Skin epidermis (tissue), 12 donors: Measurements from ENCODE around the gene PSMC6.
A peak's percentile ranks its signal among the peaks of the same experiment; 100 is the strongest.

ENCODE experiments used
- H3K27ac ChIP-seq, 21 experiments: fragments of 200-600 bp; sonication (generic) in 11 of 21; one replicate each; pipeline ENCODE4 v1.5.0; 2020; ENCODE audit warnings: mild to moderate bottlenecking in 3 of 21, inconsistent platforms in 2 of 21, moderate library complexity in 2 of 21
- H3K4me3 ChIP-seq, 7 experiments: fragments of 200-600 bp; sonication (generic) in 2 of 7; one replicate each; pipeline ENCODE4 v1.5.0; 2020; ENCODE audit warnings: inconsistent platforms in 2 of 7, mild to moderate bottlenecking in 2 of 7, moderate library complexity in 1 of 7

The PSMC6 gene

DNA sequence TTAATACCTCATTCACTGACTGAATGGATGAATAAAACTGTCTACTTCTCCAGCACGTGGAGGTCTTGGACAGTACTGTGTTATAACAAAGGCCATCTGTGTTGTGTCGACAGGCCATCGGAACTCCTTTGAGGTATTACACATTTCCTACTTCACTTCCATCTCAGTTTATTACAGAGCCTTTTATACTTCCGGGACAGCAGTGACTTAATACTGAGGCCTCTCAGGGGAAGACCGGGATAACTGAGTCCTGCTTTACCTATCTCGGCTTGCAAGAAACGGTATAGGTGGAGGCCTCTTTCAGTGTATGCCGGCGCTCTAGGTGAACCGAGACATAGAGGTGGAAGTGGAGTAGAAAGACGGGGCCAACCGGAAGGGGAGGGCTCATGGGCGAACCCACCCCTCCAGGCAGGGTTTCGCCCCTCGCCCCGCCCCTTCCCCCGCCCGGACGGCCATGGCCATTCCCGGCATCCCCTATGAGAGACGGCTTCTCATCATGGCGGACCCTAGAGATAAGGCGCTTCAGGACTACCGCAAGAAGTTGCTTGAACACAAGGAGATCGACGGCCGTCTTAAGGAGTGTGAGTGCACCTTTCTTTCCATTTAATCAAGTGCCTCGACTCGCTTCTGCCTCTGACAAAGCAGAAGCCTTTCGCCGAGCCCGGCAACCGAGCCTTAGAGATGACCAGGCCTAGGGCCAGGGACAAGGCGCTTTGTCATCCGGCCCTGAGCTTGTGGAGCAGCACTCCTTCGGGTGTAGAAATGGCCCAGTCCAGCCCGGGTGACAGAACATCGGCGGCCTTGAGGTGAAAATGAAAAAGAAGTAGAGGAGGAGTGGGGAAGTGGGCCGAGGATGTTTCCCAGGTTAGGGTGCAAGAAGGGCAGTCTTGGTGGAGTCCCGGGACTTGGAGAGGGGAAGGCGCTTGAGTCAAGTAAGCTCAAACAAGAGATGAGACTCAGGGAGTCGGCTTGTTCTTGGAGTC is at the start of gene PSMC6:
PSMC6 (plus strand) TSS at position 477 of the 983 bp plus-strand sequence; CDS start at position 497, 20 bp downstream.
- Histone ChIP-seq H3K27ac (peak within 1 kb of the TSS; percentile 47 to 94 (median 87)), H3K4me3 (peak within 1 kb of the TSS; percentile 54 to 95 (median 78))

- Histone ChIP-seq H3K4me3 (no peak overlapping the region), H3K27ac (no peak overlapping the region)
Observed at GRCh38 chr14:52660325-52660724, 46.7 kb upstream of the PSMC6 start.

DNA sequence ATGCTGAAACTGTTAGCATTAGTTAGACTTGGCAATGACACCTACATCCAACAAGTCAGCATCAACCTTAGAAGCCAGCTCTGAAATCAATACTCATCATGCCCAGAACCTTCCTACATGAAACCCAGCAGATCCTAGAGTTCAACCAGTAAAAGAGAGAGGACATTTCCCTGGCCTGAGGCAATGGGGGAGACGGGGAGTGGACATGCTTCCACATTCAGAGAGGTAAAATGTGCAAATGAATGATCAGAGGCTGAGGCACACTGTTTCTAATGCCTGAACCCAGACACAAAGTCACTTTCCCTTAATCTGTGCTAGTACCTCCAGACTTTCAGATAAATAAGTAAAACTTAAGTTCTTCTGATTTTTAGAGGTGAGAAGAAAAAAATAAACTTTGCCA is 46.2 kb upstream of the PSMC6 start:
- H3K27ac ChIP-seq, result no peak overlapping the region
- H3K4me3 ChIP-seq, result no peak overlapping the region

DNA sequence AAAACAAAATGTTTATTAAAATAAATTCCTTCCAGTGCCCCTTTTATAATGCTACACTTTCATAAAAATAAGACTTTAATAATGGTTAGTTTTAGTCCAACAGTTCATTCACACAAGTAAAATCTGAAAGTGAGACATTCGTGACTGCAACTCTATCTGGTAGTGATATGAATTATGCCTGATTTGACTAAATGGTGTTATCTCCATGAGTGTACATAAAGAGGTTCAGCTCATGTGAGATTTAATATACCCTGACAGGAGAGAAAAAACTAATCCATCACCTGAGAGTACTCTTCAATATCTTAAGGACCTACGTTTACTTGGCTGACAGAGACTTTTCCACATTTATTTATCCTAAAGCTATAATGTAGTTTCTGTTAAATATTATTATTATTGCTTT is 45.7 kb upstream of the PSMC6 start:
- no peak overlapping the region for H3K4me3 ChIP-seq
- H3K27ac ChIP-seq, result no peak overlapping the region

DNA sequence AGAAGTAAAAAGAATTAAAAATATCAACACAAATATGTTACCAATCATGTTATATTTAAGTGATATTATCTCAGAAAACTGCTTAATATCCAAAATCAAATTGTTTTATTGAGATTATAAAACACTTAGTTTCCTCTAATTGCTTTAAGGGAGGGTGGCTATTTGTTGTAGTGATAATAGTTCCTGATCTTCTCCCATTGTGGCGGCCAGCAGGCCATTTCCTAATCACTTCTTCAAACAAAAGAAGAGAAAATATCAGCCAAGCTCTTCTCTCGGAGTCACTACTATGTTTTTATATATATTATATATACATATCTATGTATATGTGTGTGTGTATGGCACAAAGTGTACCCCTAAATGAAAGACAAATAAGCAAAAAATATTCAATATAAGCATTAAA is 43.1 kb upstream of the PSMC6 start:
- no peak overlapping the region for H3K27ac ChIP-seq
- no peak overlapping the region for H3K4me3 ChIP-seq

DNA sequence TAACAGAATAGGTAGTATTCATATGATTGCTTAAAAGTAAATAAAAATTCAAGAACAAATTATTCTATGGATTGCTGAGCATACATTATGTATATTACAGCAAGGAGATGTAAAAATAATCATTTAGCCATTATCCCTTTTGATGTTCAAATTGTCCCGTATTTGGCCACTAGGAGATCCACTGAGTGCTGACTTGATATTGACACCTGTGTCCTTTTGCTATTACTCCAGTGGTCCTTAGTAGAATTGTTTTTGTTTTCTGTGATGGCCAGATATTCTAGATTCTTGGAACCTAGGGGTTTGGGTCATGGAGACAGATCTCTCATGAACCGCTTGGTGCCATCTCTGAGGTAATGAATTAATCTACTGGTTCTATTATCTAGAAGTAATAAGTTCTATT is 28.4 kb upstream of the PSMC6 start:
- Histone ChIP-seq H3K4me3 (no peak overlapping the region), H3K27ac (no peak overlapping the region)

- no peak overlapping the region for H3K27ac ChIP-seq
- H3K4me3 ChIP-seq, result no peak overlapping the region
Observed at GRCh38 chr14:52683985-52684520, 22.9 kb upstream of the PSMC6 start.

DNA sequence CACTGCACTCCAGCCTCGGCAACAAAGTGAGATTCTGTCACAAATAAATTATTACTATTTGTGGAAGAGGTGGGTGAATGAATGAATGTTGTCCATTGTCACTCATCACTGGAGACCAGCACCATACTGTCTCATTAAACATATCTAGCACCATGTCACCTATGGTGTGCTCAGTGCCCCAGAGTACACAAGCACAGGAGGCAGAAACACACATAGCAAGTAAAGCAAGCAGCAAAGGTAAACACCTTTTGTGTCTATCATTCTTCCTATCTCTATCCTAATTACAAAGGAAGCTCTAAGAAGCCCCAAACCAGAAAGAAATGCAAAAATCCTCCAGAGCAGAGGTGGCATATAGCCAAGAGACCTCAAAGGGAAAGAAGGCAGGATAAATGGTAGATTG is 20.8 kb upstream of the PSMC6 start:
- H3K4me3 ChIP-seq, result no peak overlapping the region
- no peak overlapping the region for H3K27ac ChIP-seq

DNA sequence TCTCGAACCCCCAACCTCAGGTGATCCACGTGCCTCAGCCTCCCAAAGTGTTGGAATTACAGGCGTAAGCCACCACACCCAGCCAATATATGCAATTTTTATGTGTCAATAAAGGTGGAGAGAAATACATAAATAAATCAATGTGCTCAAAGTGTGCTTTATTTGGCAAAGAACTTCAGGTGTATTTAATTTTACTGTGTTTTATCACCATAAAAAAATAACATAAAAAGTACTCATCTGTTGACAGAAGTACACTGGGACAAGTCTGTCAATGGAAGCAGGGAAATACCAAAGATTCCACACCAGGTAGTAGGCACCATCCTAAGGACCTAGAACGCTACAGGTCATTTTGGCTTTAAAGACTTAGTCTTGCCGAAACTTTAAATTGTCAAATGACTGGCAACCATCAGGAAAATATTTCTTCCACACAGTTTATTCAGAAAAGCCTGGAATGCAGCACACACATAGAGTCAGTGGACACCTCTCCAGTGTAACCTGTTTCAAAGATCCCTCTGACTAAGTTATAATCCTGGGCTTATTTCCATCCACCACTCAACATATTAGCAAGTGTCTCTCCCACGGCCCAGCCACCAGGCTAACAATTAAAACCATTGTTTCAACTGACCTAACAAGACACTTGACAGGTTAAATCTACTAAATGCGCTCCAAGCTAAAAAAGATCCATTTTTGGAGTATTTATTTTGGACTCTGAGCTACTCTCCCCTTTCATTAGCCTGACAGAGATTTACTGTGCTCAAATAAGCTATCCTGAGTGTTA is 15.8 kb upstream of the PSMC6 start:
- Histone ChIP-seq H3K4me3 (no peak overlapping the region), H3K27ac (no peak overlapping the region)

- Histone ChIP-seq H3K27ac (peak overlapping the region in 1 of 21 experiments; percentile 34), H3K4me3 (no peak overlapping the region)
Observed at GRCh38 chr14:52692248-52692962, 14.6 kb upstream of the PSMC6 start.

GRCh38 chr14:52693036-52693435 is 14.0 kb upstream of the PSMC6 start:
- no peak overlapping the region for H3K4me3 ChIP-seq
- H3K27ac ChIP-seq, result peak overlapping the region in 3 of 21 experiments; percentile 11 to 34 (median 16)

DNA sequence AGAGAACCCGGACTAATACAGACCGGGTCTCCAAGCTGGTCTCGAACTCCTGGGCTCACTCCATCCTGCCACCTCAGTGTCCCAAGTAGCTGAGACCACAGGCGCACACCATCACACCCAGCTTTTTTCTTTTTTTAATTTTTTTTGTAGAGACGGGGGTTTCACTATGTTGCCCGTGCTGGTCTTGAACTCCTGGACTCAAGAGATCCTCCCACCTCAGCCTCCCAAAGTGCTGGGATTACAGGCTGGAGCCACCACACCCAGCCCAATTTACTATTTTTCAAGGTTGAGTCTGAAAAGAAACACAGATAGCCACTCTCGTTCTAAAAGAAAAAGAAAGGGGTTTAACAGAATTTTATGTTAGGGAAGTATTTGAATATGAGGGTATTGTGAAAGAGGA is 13.5 kb upstream of the PSMC6 start:
- Histone ChIP-seq H3K27ac (no peak overlapping the region), H3K4me3 (peak overlapping the region in 1 of 7 experiments; percentile 90)

DNA sequence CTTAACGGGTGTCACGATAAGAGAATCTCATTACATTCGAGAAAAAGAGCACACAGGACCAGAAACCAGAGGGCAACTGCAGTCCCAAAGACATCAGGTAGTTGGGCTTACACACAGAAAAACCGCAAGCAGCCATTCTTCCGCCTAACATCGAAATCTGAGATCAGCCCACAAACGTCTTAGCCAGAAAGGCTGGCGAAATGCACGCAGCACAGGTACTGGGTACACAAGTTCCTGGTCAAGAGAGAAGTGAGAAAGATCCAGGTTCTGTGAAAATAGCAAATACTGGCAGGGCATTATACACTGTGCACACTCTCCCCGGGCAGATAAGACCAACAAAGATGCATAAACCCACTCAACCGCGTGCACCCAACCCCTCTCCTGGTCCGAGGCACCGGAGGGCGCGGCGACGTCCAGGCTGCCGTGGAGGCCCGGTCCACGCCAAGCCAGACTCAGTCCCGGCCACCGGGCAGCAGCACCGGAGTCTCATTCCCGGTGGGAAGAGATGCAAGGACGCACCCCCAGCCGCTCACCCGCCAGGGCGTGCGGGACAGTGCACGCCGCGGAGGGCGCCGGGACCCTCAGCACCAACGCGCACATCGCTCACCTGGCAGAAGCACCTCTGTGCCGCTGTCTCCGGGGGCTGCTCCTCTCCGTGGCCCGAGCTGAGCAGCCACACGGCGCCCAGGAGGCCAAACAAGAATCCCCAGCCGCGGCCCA is 12.1 kb upstream of the PSMC6 start:
- H3K27ac ChIP-seq, result peak overlapping the region; percentile 88 to 99 (median 97)
- H3K4me3 ChIP-seq, result peak overlapping the region; percentile 66 to 96 (median 90)

DNA sequence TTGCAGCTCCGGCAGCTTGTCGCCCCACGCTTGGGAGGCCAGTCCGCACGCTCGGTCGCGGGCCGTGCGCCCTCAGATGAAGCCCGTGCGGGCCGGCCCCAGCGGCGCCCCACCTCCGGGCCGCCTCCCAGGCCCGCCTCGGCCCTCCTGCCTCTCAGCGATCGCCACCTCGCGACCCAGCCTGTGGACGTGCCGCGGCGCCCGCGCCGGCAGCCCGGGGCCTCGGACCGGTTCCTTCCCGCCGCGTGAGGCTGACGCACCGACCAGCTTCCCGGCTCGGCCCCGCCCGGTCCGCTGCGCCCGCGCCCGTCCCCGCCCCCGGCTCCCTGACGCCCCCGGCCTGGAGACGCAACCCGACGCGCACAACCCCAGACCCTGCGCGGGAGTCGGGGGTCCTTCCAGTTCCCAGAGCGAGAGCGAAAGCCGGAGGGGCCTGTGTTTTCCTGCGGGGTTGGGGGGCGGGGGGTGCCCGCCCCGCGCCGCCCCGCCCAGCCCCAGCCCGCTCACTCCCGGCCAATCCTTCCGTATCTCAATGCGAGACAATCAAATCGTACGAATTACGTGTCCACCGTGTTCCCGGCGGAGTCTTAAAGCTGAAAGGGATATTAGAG is 11.4 kb upstream of the PSMC6 start, which contains the start of gene ERO1A:
ERO1A (minus strand) TSS at position 78 of the 611 bp plus-strand sequence; CDS start at position 1, 77 bp downstream.
- peak within 1 kb of the TSS; percentile 88 to 99 (median 97) for H3K27ac ChIP-seq
- peak within 1 kb of the TSS; percentile 66 to 96 (median 90) for H3K4me3 ChIP-seq

GRCh38 chr14:52700701-52701172 is 6.3 kb upstream of the PSMC6 start:
- Histone ChIP-seq H3K4me3 (no peak overlapping the region), H3K27ac (peak overlapping the region in 3 of 21 experiments; percentile 5 to 18 (median 17))

DNA sequence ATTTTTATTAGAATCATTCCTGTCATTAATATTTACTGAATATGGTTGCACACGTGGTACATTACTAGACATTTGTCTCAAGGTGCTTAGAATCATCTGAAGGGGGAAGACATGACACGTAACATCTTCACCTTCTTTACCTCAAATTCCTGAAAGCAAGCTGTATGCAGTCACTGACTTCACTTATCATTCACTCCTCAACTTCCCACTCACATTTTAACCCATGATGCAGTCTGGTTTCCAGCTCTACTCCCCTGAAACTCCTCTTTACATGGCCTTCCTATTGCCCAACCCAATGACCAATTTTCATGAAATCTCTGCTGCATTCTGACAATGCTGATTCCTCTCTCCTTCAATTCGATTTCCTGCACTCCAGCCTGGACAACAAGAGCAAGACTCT is 5.8 kb upstream of the PSMC6 start:
- H3K27ac ChIP-seq, result peak overlapping the region in 3 of 21 experiments; percentile 5 to 18 (median 17)
- H3K4me3 ChIP-seq, result no peak overlapping the region

DNA sequence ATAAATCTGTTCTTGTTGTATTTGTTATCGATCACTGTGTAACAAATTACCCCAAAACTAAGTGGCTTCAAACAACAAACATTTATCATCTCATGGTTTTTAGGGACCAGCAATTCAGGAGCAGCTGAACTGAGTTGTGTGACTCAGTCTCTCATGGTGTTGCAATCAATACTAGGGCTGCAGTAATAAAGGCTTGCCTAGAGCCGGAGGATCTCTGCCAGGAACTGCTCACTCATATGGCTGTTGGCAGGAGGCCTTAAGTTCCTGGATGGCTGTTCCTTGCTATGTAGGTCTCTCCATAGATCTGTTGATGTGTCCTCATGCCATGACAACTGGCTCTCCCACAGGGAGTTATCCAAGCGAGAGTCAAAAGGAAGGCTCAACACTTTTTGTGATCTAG is 3.8 kb upstream of the PSMC6 start:
- Histone ChIP-seq H3K27ac (peak overlapping the region in 1 of 21 experiments; percentile 2), H3K4me3 (no peak overlapping the region)

GRCh38 chr14:52703664-52704063 is 3.3 kb upstream of the PSMC6 start:
- H3K4me3 ChIP-seq, result no peak overlapping the region
- peak overlapping the region in 1 of 21 experiments; percentile 2 for H3K27ac ChIP-seq
